Tibial artery (tissue), 4 donors: ENCODE results near the gene TSPAN32.

ENCODE experiments used
- DNase-seq, 2 donors: peaks; one replicate each; pipeline ENCODE4 v3.0.0-alpha.2; 2019
- H3K27ac ChIP-seq, 2 donors: fragments of 200-600 bp; sonication (generic) in 1 of 2; 1 replicate in 1 of 2; 2 replicates in 1 of 2; pipeline ENCODE4 v1.5.1; 2018 to 2019; ENCODE audit warnings: mild to moderate bottlenecking in 1 of 2
- H3K27me3 ChIP-seq, 2 donors: fragments of 200-600 bp; sonication (generic) in 1 of 2; one replicate each; pipeline versions ENCODE4 v1.5.1 to v1.6.0; 2016 to 2019
- H3K36me3 ChIP-seq, 3 donors: fragments of 200-600 bp; sonication (generic) in 2 of 3; one replicate each; pipeline ENCODE4 v1.5.1; 2016 to 2019; ENCODE audit warnings: mild to moderate bottlenecking in 2 of 3
- H3K4me1 ChIP-seq, 4 donors: fragments of 200-600 bp; sonication (generic) in 2 of 4; 1 replicate in 3 of 4; 2 replicates in 1 of 4; pipeline ENCODE4 v1.5.1; 2016 to 2019
- H3K4me3 ChIP-seq, 2 donors: fragments of 200-600 bp; sonication (generic) in 1 of 2; 1 replicate in 1 of 2; 2 replicates in 1 of 2; pipeline ENCODE4 v1.5.1; 2018 to 2019; ENCODE audit warnings: mild to moderate bottlenecking in 2 of 2
- H3K9me3 ChIP-seq, 3 donors: fragments of 200-600 bp; sonication (generic) in 1 of 3; one replicate each; pipeline ENCODE4 v1.5.1; 2016 to 2019
- intact Hi-C: fragments of 100-400 bp; cut with DNase I; formaldehyde crosslinking; loops from one replicate; pipeline ENCODE4 v1.15.0; 2023; ENCODE audit warnings: low total_unique reads
- TF ChIP-seq, protein P1 (sequence below), 2 experiments: fragments of 200-600 bp in 1 of 2; fragments of 450-650 bp in 1 of 2; IDR thresholded peaks; one replicate each; pipeline ENCODE4 v1.5.1; 2017 to 2019; ENCODE audit warnings: antibody characterized with exemption in 2 of 2, mild to moderate bottlenecking in 1 of 2, moderate library complexity in 1 of 2

TSPAN32 gene

DNA sequence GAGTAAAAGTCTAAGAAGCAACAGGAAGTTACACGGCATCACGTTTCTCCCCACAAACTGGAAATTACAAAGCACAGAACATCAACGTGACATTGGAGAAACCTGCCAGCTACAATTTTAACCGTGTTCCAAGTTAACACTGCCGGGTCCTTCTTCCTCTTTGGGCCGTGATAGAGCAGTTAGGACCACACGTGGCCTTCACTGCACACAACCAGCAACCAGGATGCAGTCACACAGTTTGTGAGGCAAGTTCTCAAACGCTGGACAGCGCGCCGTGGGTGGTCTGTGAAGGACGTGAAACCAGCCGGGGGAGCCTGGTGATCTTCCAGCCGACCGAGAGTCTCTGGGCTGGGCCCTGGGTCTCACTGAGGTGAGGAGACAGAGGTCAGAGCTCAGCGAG lies 14.7 kb upstream of the TSPAN32 start:
- intact Hi-C loops = no loop called here
- Histone ChIP-seq H3K9me3 (peaks cover 0 to 8% (median 0%) of the 10 kb centered on the region in 3 donors), H3K27me3 (peaks cover 0 to 36% of the 10 kb centered on the region in 2 donors), H3K4me3 (no peak overlapping the region), H3K27ac (no peak overlapping the region), H3K4me1 (no peaks in the 10 kb centered on the region), H3K36me3 (no peaks in the 10 kb centered on the region)
- peak in 1 of 2 donors; percentile 31 for DNase-seq
- TF ChIP-seq, protein P1, sequence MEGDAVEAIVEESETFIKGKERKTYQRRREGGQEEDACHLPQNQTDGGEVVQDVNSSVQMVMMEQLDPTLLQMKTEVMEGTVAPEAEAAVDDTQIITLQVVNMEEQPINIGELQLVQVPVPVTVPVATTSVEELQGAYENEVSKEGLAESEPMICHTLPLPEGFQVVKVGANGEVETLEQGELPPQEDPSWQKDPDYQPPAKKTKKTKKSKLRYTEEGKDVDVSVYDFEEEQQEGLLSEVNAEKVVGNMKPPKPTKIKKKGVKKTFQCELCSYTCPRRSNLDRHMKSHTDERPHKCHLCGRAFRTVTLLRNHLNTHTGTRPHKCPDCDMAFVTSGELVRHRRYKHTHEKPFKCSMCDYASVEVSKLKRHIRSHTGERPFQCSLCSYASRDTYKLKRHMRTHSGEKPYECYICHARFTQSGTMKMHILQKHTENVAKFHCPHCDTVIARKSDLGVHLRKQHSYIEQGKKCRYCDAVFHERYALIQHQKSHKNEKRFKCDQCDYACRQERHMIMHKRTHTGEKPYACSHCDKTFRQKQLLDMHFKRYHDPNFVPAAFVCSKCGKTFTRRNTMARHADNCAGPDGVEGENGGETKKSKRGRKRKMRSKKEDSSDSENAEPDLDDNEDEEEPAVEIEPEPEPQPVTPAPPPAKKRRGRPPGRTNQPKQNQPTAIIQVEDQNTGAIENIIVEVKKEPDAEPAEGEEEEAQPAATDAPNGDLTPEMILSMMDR (IDR thresholded peaks at IDR 0.05) = no peak

GRCh38 chr11:2289350-2289749 lies 12.5 kb upstream of the TSPAN32 start:
- H3K4me1 ChIP-seq = no peaks in the 10 kb centered on the region
- H3K27me3 ChIP-seq = peaks cover 0 to 36% of the 10 kb centered on the region in 2 donors
- H3K27ac ChIP-seq = no peak overlapping the region
- intact Hi-C loops = no loop called here
- no peaks in the 10 kb centered on the region for H3K36me3 ChIP-seq
- H3K9me3 ChIP-seq = no peaks in the 10 kb centered on the region
- TF ChIP-seq, protein P1 (IDR thresholded peaks at IDR 0.05) = no peak
- H3K4me3 ChIP-seq = no peak overlapping the region
- DNase-seq = peak in 1 of 2 donors; percentile 41

- TF ChIP-seq, protein P1 (IDR thresholded peaks at IDR 0.05) = no peak
- peak in 1 of 2 donors; percentile 12 for DNase-seq
- peaks cover 0 to 36% of the 10 kb centered on the region in 2 donors for H3K27me3 ChIP-seq
- H3K4me1 ChIP-seq = no peaks in the 10 kb centered on the region
- no peak overlapping the region for H3K4me3 ChIP-seq
- H3K9me3 ChIP-seq = no peaks in the 10 kb centered on the region
- intact Hi-C loops = no loop called here
- H3K36me3 ChIP-seq = no peaks in the 10 kb centered on the region
- no peak overlapping the region for H3K27ac ChIP-seq
These were observed 12.0 kb upstream of the TSPAN32 start for GRCh38 chr11:2289859-2290258.

- Histone ChIP-seq H3K27ac (no peak overlapping the region), H3K9me3 (no peaks in the 10 kb centered on the region), H3K4me3 (no peak overlapping the region), H3K27me3 (peaks cover 0 to 32% of the 10 kb centered on the region in 2 donors), H3K36me3 (no peaks in the 10 kb centered on the region), H3K4me1 (no peaks in the 10 kb centered on the region)
- intact Hi-C loops = no loop called here
- TF ChIP-seq, protein P1 (IDR thresholded peaks at IDR 0.05) = no peak
- peak in 1 of 2 donors; percentile 48 for DNase-seq
These were observed 11.4 kb upstream of the TSPAN32 start for GRCh38 chr11:2290351-2290841.

DNA sequence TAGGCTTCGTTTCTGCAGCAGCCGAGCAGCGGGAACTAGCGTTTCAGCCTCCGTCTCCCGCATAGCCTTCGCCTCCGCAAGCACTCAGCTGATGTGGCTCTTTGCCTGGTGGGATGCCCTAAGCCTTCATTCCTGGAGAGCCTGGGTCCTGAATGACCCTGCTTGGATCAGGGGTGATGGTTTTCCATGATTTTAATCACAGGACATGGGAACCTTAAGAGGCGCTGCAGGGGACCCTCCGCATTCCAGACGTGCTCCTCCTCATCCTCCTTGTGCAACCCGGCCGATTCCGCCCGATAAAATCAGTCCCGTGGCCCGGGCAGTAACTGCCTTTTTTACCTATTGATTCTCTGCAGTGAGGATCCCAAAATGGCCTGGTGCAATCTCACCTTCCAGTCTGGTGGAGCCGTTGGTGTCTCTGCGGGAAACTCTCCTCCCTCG lies 8.3 kb upstream of the TSPAN32 start:
- no peak overlapping the region for H3K4me3 ChIP-seq
- DNase-seq = peak; percentile 11 to 39
- intact Hi-C loops = no loop called here

More for the DNA sequence above, 8.3 kb upstream of the TSPAN32 start:
- Histone ChIP-seq H3K27me3 (peaks cover 0 to 29% of the 10 kb centered on the region in 2 donors), H3K9me3 (no peaks in the 10 kb centered on the region), H3K27ac (no peak overlapping the region), H3K4me1 (no peaks in the 10 kb centered on the region), H3K36me3 (no peaks in the 10 kb centered on the region)
- TF ChIP-seq, protein P1 (IDR thresholded peaks at IDR 0.05) = no peak
